Measurements from ENCODE around the gene CLDN2. TPM values are rescaled to one million over a fixed set of nuclear protein-coding genes. Genes with fewer than 3 reads are reported as not detected.

Gene CLDN2
- polyA plus RNA-seq, 1 of the 3 experiments (the other 2 are of a cell fraction): 0.36 TPM

DNA sequence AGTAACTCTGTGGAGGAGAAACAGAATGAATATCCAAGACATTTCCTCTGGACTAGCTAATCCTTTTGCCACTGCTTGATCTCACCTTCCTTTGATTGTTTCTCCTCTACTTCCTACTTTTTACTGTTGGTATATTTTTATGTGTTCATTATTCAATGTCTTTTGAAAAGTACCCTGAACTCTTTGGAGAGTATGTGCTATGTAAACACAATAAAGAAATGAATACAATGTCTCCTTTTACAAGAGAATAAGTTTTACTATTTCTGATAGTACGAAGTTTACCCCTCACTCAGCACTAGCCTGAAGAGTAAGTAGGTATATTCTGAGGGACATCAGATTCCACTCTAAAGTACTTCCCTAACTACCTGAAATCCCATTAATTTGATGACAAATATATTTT is 19.9 kb downstream of the CLDN2 start:
- Histone ChIP-seq H3K9me2 (no peaks in the 10 kb centered on the region), H3K4me2 (no peak overlapping the region), H3K36me3 (replicated peaks in 1 of 2; ENCODE audit: control insufficient read depth in 1 of 2, insufficient read depth in 2 of 2, low read length in 1 of 2) (peaks cover 3 to 6% of the 10 kb centered on the region in 2 experiments), H3K4me1 (ENCODE audit: control insufficient read depth in 1 of 2, insufficient read depth in 2 of 2, low read depth in 1 of 2, low read length in 1 of 2) (no peaks in the 10 kb centered on the region), H3K9ac (no peak overlapping the region), H3F3A (replicated peaks; ENCODE audit: insufficient read depth) (no peaks in the 10 kb centered on the region), H2AFZ (ENCODE audit: low read depth) (no peak overlapping the region), H3K79me2 (ENCODE audit: insufficient read depth) (no peaks in the 10 kb centered on the region), H3K4me3 (ENCODE audit: low read depth in 2 of 2, low read length in 1 of 2) (no peak overlapping the region), H3K27ac (ENCODE audit: low read depth in 2 of 2, low read length in 1 of 2) (no peak overlapping the region), H3K9me3 (no peaks in the 10 kb centered on the region), H3K27me3 (ENCODE audit: insufficient read depth) (peaks cover 9% of the 10 kb centered on the region; the same call in 1 of the 2 replicates), H4K20me1 (ENCODE audit: insufficient read depth) (no peaks in the 10 kb centered on the region)
- no peak for DNase-seq
- ChIA-PET CTCF (interaction anchor here (1.0 kb wide), 1 partner anchor 46 kb away, joined by 3 read pairs; no protein-coding TSS in a partner anchor), POLR2A (no interaction called here)
- 58% methylated on average over 1 of the region's 1 CpG for WGBS (ENCODE audit: low lambda C conversion rate)
- TF ChIP-seq JUND (IDR thresholded peaks at IDR 0.05) (no peak), SIN3A (IDR thresholded peaks at IDR 0.05; ENCODE audit: borderline replicate concordance, low read depth, low read length) (no peak), RXRA (IDR thresholded peaks at IDR 0.05; ENCODE audit: borderline replicate concordance, low read depth) (no peak), FOSL2 (IDR thresholded peaks at IDR 0.05; ENCODE audit: borderline replicate concordance, low read depth) (no peak), RAD21 (IDR thresholded peaks at IDR 0.05; ENCODE audit: low read length) (no peak), EP300 (IDR thresholded peaks at IDR 0.05; ENCODE audit: borderline replicate concordance in 1 of 2, low read depth in 1 of 2, low read length in 1 of 2) (no peak), FOXM1 (IDR thresholded peaks at IDR 0.05; ENCODE audit: low read depth) (no peak), NRF1 (IDR thresholded peaks at IDR 0.05; ENCODE audit: low read depth, low read length) (no peak), MXI1 (IDR thresholded peaks at IDR 0.05; ENCODE audit: low read depth, low read length) (no peak), EZH2phosphoT487 (IDR thresholded peaks at IDR 0.05; ENCODE audit: borderline replicate concordance, low read depth) (no peak), MEF2A (IDR thresholded peaks at IDR 0.05; ENCODE audit: borderline replicate concordance, low read depth) (no peak), TAF1 (IDR thresholded peaks at IDR 0.05; ENCODE audit: borderline replicate concordance, low read depth, low read length) (no peak), FOXJ3 (CRISPR knock-in tag; IDR thresholded peaks at IDR 0.05) (no peak), POLR2AphosphoS5 (IDR thresholded peaks at IDR 0.05; ENCODE audit: low read depth, low read length) (no peak), GABPA (IDR thresholded peaks at IDR 0.05; ENCODE audit: low read depth) (no peak), YY1 (IDR thresholded peaks at IDR 0.05; ENCODE audit: low read depth) (no peak)
- TF ChIP-seq, protein P1, sequence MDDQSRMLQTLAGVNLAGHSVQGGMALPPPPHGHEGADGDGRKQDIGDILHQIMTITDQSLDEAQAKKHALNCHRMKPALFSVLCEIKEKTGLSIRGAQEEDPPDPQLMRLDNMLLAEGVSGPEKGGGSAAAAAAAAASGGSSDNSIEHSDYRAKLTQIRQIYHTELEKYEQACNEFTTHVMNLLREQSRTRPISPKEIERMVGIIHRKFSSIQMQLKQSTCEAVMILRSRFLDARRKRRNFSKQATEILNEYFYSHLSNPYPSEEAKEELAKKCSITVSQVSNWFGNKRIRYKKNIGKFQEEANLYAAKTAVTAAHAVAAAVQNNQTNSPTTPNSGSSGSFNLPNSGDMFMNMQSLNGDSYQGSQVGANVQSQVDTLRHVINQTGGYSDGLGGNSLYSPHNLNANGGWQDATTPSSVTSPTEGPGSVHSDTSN (IDR thresholded peaks at IDR 0.05): no peak
- TF ChIP-seq, protein P2, sequence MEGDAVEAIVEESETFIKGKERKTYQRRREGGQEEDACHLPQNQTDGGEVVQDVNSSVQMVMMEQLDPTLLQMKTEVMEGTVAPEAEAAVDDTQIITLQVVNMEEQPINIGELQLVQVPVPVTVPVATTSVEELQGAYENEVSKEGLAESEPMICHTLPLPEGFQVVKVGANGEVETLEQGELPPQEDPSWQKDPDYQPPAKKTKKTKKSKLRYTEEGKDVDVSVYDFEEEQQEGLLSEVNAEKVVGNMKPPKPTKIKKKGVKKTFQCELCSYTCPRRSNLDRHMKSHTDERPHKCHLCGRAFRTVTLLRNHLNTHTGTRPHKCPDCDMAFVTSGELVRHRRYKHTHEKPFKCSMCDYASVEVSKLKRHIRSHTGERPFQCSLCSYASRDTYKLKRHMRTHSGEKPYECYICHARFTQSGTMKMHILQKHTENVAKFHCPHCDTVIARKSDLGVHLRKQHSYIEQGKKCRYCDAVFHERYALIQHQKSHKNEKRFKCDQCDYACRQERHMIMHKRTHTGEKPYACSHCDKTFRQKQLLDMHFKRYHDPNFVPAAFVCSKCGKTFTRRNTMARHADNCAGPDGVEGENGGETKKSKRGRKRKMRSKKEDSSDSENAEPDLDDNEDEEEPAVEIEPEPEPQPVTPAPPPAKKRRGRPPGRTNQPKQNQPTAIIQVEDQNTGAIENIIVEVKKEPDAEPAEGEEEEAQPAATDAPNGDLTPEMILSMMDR (IDR thresholded peaks at IDR 0.05): no peak
- TF ChIP-seq, protein P3, sequence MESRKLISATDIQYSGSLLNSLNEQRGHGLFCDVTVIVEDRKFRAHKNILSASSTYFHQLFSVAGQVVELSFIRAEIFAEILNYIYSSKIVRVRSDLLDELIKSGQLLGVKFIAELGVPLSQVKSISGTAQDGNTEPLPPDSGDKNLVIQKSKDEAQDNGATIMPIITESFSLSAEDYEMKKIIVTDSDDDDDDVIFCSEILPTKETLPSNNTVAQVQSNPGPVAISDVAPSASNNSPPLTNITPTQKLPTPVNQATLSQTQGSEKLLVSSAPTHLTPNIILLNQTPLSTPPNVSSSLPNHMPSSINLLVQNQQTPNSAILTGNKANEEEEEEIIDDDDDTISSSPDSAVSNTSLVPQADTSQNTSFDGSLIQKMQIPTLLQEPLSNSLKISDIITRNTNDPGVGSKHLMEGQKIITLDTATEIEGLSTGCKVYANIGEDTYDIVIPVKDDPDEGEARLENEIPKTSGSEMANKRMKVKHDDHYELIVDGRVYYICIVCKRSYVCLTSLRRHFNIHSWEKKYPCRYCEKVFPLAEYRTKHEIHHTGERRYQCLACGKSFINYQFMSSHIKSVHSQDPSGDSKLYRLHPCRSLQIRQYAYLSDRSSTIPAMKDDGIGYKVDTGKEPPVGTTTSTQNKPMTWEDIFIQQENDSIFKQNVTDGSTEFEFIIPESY (IDR thresholded peaks at IDR 0.05; ENCODE audit: borderline replicate concordance, low read depth): no peak
- TF ChIP-seq, protein P4, sequence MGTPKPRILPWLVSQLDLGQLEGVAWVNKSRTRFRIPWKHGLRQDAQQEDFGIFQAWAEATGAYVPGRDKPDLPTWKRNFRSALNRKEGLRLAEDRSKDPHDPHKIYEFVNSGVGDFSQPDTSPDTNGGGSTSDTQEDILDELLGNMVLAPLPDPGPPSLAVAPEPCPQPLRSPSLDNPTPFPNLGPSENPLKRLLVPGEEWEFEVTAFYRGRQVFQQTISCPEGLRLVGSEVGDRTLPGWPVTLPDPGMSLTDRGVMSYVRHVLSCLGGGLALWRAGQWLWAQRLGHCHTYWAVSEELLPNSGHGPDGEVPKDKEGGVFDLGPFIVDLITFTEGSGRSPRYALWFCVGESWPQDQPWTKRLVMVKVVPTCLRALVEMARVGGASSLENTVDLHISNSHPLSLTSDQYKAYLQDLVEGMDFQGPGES (IDR thresholded peaks at IDR 0.05; ENCODE audit: low read depth, low read length): no peak

All from SK-N-SH (cell line).